Aorta (tissue), 5 donors: ENCODE data around the gene MRPL54. TPM values are rescaled to one million over a fixed set of nuclear protein-coding genes. Genes with fewer than 3 reads are reported as not detected.

Source experiments
- ATAC-seq: fragments of 200-7000 bp; cut with Tn5 transposase; one replicate; pipeline ENCODE4 v1.9.1; 2022; ENCODE audit warnings: moderate library complexity; ENCODE audit not compliant: low FRiP score
- DNase-seq, 2 donors: peaks; one replicate each; pipeline ENCODE4 v3.0.0-alpha.2; 2020
- H3K27ac ChIP-seq, 2 donors: one replicate each; pipeline ENCODE4 v1.5.1; 2013; ENCODE audit warnings: low read length in 2 of 2, mild to moderate bottlenecking in 2 of 2, moderate library complexity in 2 of 2, control low read depth in 1 of 2, inconsistent platforms in 1 of 2, low read depth in 1 of 2
- H3K27me3 ChIP-seq, 2 donors: one replicate each; pipeline ENCODE4 v1.6.1; 2013; ENCODE audit warnings: control low read depth in 1 of 2, low read length in 1 of 2, mild to moderate bottlenecking in 1 of 2, moderate library complexity in 1 of 2; ENCODE audit not compliant: insufficient read depth in 2 of 2, control insufficient read depth in 1 of 2
- H3K36me3 ChIP-seq, 2 donors: one replicate each; pipeline ENCODE4 v1.6.1; 2013; ENCODE audit warnings: control low read depth in 1 of 2, low read length in 1 of 2, mild to moderate bottlenecking in 1 of 2; ENCODE audit not compliant: insufficient read depth in 2 of 2, control insufficient read depth in 1 of 2
- H3K4me1 ChIP-seq, 2 donors: one replicate each; pipeline ENCODE4 v1.6.1; 2013; ENCODE audit warnings: low read length in 2 of 2, control low read depth in 1 of 2, mild to moderate bottlenecking in 1 of 2, moderate library complexity in 1 of 2; ENCODE audit not compliant: insufficient read depth in 2 of 2, control insufficient read depth in 1 of 2
- H3K4me3 ChIP-seq, 2 donors: one replicate each; pipeline ENCODE4 v1.5.1; 2013; ENCODE audit warnings: low read length in 2 of 2, control low read depth in 1 of 2, mild to moderate bottlenecking in 1 of 2
- H3K9me3 ChIP-seq: one replicate; pipeline ENCODE4 v1.6.1; 2013; ENCODE audit warnings: mild to moderate bottlenecking, low read length; ENCODE audit not compliant: control insufficient read depth
- WGBS, 2 donors: extraction: QIAGEN DNeasy Blood & Tissue Kit; methylation state at CpG; one replicate each; pipeline ENCODE4 v1.1.7; 2013; 5-methylcytosine and 5-hydroxymethylcytosine counted together
- intact Hi-C, 2 donors: fragments of 100-400 bp; cut with DNase I; formaldehyde crosslinking; loops; one replicate each; pipeline versions ENCODE4 v1.14.2 to v1.15.0; 2022
- polyA plus RNA-seq, 2 donors: library from polyadenylated mRNA; stranded (reverse); fragments of 200-250 nt; gene quantifications; one replicate each; pipeline ENCODE4 v1.2.3, GENCODE V29; 2013
- total RNA-seq, 2 donors: library from RNA; stranded (reverse); fragmentation: NEBNext Ultra II Directional; extraction: Animal tissue kit (Norgen Biotek cat#: 25700); gene quantifications; one replicate each; pipeline ENCODE4 v1.2.1, GENCODE V29; 2021
- donor health status: healthy with polysubstance abuse.
- donor health status: Bipolar disorder and iron deficiency.
- donor health status: DM: no; HTN: no; CAD: no.
- donor health status: DM: no; HTN: no; CAD: no.
- donor health status: DM: yes; HTN: yes; CAD: no.

The MRPL54 gene
- total and polyA plus RNA-seq, 4 donors = 39.6 to 125 (median 64.7) TPM

GRCh38 chr19:3769494-3769893 lies 7.0 kb downstream of the MRPL54 start:
- DNase-seq (no peak), ATAC-seq (no peak)
- 82 to 84% methylated on average over 17 of the region's 17 CpGs for WGBS, 2 donors
- no peak overlapping the region for H3K4me3 ChIP-seq
- H3K4me1 ChIP-seq = no peaks in the 10 kb centered on the region
- H3K27me3 ChIP-seq = no peaks in the 10 kb centered on the region
- H3K9me3 ChIP-seq = no peaks in the 10 kb centered on the region
- intact Hi-C loops = no loop called here
- H3K36me3 ChIP-seq = no peaks in the 10 kb centered on the region
- no peak overlapping the region for H3K27ac ChIP-seq

GRCh38 chr19:3770136-3770999 lies 7.9 kb downstream of the MRPL54 start:
- DNase-seq = no peak
- H3K4me1 ChIP-seq = no peaks in the 10 kb centered on the region
- 71 to 74% methylated on average over 41 to 53 of the region's 53 CpGs for WGBS, 2 donors
- H3K27ac ChIP-seq = no peak overlapping the region
- H3K27me3 ChIP-seq = no peaks in the 10 kb centered on the region
- intact Hi-C loops = no loop called here
- no peak overlapping the region for H3K4me3 ChIP-seq
- no peak for ATAC-seq
- H3K36me3 ChIP-seq = no peaks in the 10 kb centered on the region
- no peaks in the 10 kb centered on the region for H3K9me3 ChIP-seq

- Histone ChIP-seq H3K4me1 (no peaks in the 10 kb centered on the region), H3K4me3 (no peak overlapping the region), H3K27ac (no peak overlapping the region), H3K36me3 (no peaks in the 10 kb centered on the region), H3K9me3 (no peaks in the 10 kb centered on the region), H3K27me3 (no peaks in the 10 kb centered on the region)
- 79 to 80% methylated on average over 33 to 35 of the region's 35 CpGs for WGBS, 2 donors
- ATAC-seq (no peak), DNase-seq (no peak)
- intact Hi-C loops = no loop called here
These were observed 8.8 kb downstream of the MRPL54 start for GRCh38 chr19:3771000-3771905.

- Histone ChIP-seq H3K4me1 (no peaks in the 10 kb centered on the region), H3K36me3 (no peaks in the 10 kb centered on the region), H3K9me3 (no peaks in the 10 kb centered on the region), H3K27me3 (no peaks in the 10 kb centered on the region), H3K27ac (no peak within 1 kb of the TSS), H3K4me3 (no peak within 1 kb of the TSS)
- WGBS, 2 donors = 35 to 43% methylated on average over 19 to 23 of the region's 23 CpGs
- ATAC-seq (no peak), DNase-seq (no peak)
- intact Hi-C loops = no loop called here
These were observed 9.5 kb downstream of the MRPL54 start, which contains the start of gene RAX2 for GRCh38 chr19:3771906-3772455. Gene RAX2 (minus strand): TSS chr19:3772228. CDS start chr19:3771742, 486 bp downstream.

- Histone ChIP-seq H3K27me3 (no peaks in the 10 kb centered on the region), H3K4me3 (no peak overlapping the region), H3K9me3 (no peaks in the 10 kb centered on the region), H3K27ac (no peak overlapping the region), H3K36me3 (no peaks in the 10 kb centered on the region), H3K4me1 (no peaks in the 10 kb centered on the region)
- no peak for ATAC-seq
- DNase-seq = no peak
- 81 to 87% methylated on average over 12 of the region's 12 CpGs for WGBS, 2 donors
- intact Hi-C loops = no loop called here
These were observed 11.5 kb downstream of the MRPL54 start for GRCh38 chr19:3773814-3774515.

GRCh38 chr19:3774621-3775373 lies 12.3 kb downstream of the MRPL54 start:
- Histone ChIP-seq H3K36me3 (no peaks in the 10 kb centered on the region), H3K4me3 (no peak overlapping the region), H3K4me1 (no peaks in the 10 kb centered on the region), H3K27me3 (no peaks in the 10 kb centered on the region), H3K9me3 (no peaks in the 10 kb centered on the region), H3K27ac (no peak overlapping the region)
- DNase-seq = no peak
- no peak for ATAC-seq
- 60 to 67% methylated on average over 25 of the region's 25 CpGs for WGBS, 2 donors
- intact Hi-C loops = no loop called here

GRCh38 chr19:3775374-3775711 lies 12.9 kb downstream of the MRPL54 start:
- no peaks in the 10 kb centered on the region for H3K9me3 ChIP-seq
- no peak overlapping the region for H3K27ac ChIP-seq
- no peaks in the 10 kb centered on the region for H3K36me3 ChIP-seq
- no peaks in the 10 kb centered on the region for H3K4me1 ChIP-seq
- ATAC-seq = no peak
- H3K4me3 ChIP-seq = no peak overlapping the region
- no peaks in the 10 kb centered on the region for H3K27me3 ChIP-seq
- DNase-seq = no peak
- intact Hi-C loops = no loop called here
- 77 to 82% methylated on average over 2 of the region's 2 CpGs for WGBS, 2 donors

GRCh38 chr19:3775831-3776230 lies 13.3 kb downstream of the MRPL54 start:
- no peak for ATAC-seq
- no peak overlapping the region for H3K4me3 ChIP-seq
- H3K27me3 ChIP-seq = no peaks in the 10 kb centered on the region
- 87 to 89% methylated on average over 5 of the region's 5 CpGs for WGBS, 2 donors
- no peaks in the 10 kb centered on the region for H3K9me3 ChIP-seq
- H3K27ac ChIP-seq = no peak overlapping the region
- intact Hi-C loops = no loop called here
- H3K4me1 ChIP-seq = no peaks in the 10 kb centered on the region
- H3K36me3 ChIP-seq = no peaks in the 10 kb centered on the region
- DNase-seq = no peak
